Activated CD8-positive, alpha-beta memory T cell treated with anti-CD3 and anti-CD28 coated beads, Interleukin-2, amount 10 ng/mL, durations not matched to agents 7 days and 5 days (primary cell): ENCODE measurements around the gene LARP6. TPM values are rescaled to one million over a fixed set of nuclear protein-coding genes. Genes with fewer than 3 reads are reported as not detected.

Source experiments
- ATAC-seq: fragments of 150-1000 bp; cut with Tn5 transposase; one replicate; pipeline ENCODE4 v1.10.0; 2021; ENCODE audit warnings: moderate library complexity
- CTCF ChIA-PET: fragments of 350-600 bp; sonication (Branson Sonifier 250); formaldehyde crosslinking; loops from one replicate; lab custom pipeline; 2021; ENCODE audit warnings: antibody characterized with exemption; lab: Charles Lee
- DNase-seq: peaks from one replicate; pipeline ENCODE4 v3.0.0-alpha.2; 2020
- H3K27ac Mint-ChIP-seq: one replicate; pipeline ENCODE4 v1.8.0; 2021; ENCODE audit warnings: mild to moderate bottlenecking, mixed read lengths
- H3K27me3 Mint-ChIP-seq: one replicate; pipeline ENCODE4 v1.8.0; 2021; ENCODE audit warnings: mixed read lengths
- H3K36me3 Mint-ChIP-seq: one replicate; pipeline ENCODE4 v1.8.0; 2021; ENCODE audit warnings: mild to moderate bottlenecking, mixed read lengths
- H3K4me1 Mint-ChIP-seq: one replicate; pipeline ENCODE4 v1.8.0; 2021; ENCODE audit warnings: mixed read lengths
- H3K4me3 Mint-ChIP-seq: one replicate; pipeline ENCODE4 v1.8.0; 2021; ENCODE audit warnings: mild to moderate bottlenecking, moderate library complexity, mixed read lengths
- H3K9me3 Mint-ChIP-seq: one replicate; pipeline ENCODE4 v1.8.0; 2022; ENCODE audit warnings: low read depth, mixed read lengths
- total RNA-seq, 2 experiments: library from RNA; stranded (reverse); gene quantifications; one replicate each; pipeline ENCODE4 v1.2.3, GENCODE V29; 2021

The LARP6 gene
- total RNA-seq, 2 experiments from 2014 or later = not detected

DNA sequence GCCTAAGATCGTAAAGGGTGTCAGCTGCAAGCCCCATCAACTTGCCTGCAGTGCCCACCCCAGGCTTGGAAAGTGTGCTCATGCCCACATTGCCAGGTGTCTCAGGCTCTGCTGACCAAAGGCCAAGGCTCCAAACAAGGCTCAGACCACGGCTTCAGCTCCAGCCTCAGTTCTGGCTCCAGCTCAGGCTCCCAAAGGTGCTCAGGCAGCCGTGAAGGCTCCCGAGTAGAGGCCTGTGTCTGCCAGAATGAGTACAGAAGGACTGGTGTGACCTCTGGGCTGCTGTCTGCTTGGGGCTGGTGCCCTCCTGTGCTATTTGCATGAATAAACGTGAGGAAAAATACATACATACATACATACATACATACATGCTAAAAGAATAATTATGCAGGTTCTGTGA lies 62.7 kb downstream of the LARP6 start:
- ATAC-seq = no peak
- Mint-ChIP-seq H3K27me3 (peaks cover 15% of the 10 kb centered on the region), H3K4me1 (no peaks in the 10 kb centered on the region), H3K9me3 (no peaks in the 10 kb centered on the region), H3K4me3 (no peak overlapping the region), H3K36me3 (no peaks in the 10 kb centered on the region), H3K27ac (no peak overlapping the region)
- no peak for DNase-seq
- CTCF ChIA-PET = no interaction called here

DNA sequence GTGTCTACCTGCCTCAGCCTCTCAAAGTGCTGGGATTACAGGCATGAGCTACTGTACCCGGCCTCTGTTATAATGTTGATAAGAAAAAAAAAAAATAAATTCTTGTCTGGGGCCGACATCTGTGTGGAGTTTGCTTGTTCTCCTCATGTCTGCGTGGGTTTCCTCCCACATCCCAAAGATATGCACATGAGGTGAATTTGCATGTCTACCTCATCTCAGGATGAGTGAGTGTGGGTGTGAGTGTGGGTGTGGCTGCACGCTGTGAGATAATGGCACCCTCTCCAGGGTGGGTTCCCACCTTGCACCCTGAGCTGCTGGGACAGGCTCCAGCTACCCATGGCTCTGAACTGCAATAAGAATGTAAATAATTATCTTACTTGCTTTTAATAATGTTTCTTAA lies 64.7 kb downstream of the LARP6 start:
- no peaks in the 10 kb centered on the region for H3K4me1 Mint-ChIP-seq
- DNase-seq = no peak
- peaks cover 15% of the 10 kb centered on the region for H3K27me3 Mint-ChIP-seq

DNA sequence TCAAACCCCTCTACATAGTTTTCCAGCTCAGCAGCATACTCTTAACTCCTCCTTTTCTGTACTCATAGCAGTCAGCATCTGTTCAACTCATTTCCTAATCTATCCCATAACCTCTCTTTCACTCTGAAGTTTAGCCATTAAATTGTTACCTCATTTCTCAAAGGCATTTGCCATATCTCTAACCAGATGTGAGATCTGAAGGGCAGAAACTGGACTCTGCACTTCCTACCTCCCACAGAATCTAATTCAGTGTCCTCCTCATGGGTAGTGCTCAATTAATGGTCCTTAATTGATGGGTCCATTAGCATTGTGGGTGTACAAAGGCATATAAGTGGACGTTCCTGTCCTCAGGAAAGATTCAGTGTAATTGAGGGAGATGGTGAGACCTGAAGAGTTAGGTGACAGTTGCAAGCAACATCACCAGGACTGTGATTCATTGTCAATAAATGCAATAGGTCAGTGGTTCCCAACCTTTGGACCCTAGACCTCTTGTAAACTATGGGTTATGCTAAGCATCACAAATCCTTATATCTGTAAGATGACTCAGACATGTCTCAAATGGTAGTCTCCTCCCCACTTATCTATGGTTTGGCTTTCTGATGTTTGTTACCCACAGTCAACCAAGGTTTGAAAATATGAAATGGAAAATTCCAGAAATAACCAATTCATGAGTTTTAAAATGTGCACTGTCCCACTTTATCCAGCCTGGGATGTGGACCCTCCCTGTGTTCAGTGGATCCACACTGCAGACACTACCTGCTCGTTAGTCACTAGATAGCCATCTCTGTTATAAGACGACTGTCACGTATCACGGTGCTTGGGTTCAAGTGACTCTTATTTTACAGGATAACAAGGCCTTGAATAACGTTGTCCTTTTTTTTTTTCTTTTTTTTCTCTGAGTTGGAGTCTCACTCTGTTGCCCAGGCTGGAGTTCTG lies 65.6 kb downstream of the LARP6 start:
- H3K4me3 Mint-ChIP-seq = no peak overlapping the region
- no peak for ATAC-seq
- peaks cover 16% of the 10 kb centered on the region for H3K27me3 Mint-ChIP-seq
- CTCF ChIA-PET = no interaction called here
- no peak for DNase-seq
- H3K27ac Mint-ChIP-seq = no peak overlapping the region
- no peaks in the 10 kb centered on the region for H3K9me3 Mint-ChIP-seq
- H3K36me3 Mint-ChIP-seq = no peaks in the 10 kb centered on the region
- no peaks in the 10 kb centered on the region for H3K4me1 Mint-ChIP-seq

More for the DNA sequence above, 64.7 kb downstream of the LARP6 start:
- no peaks in the 10 kb centered on the region for H3K36me3 Mint-ChIP-seq
- CTCF ChIA-PET = interaction anchor here (1.3 kb wide), 1 partner anchor 67 kb away, joined by 3 read pairs; no protein-coding TSS in a partner anchor
- H3K27ac Mint-ChIP-seq = no peak overlapping the region
- no peak overlapping the region for H3K4me3 Mint-ChIP-seq
- ATAC-seq = no peak
- H3K9me3 Mint-ChIP-seq = no peaks in the 10 kb centered on the region

DNA sequence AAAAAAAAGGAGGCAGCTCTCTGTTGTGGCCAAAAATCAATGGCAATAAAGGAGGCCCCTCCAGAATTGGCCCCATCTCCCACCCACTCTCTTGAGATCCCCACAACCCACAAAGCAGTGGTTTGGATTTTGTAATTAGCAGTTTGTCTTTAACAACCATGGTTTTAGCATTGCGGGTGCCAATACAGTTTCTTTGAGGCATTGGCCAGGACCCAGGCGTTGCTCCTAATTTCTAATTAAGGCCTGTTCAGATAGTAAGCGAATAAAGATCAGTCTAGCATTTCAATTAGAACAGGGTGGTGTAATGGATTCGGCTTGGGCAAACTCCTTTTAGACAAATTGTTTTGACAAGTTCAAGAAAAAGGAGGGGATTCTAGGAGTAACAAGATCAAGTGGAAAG lies 67.0 kb downstream of the LARP6 start:
- Mint-ChIP-seq H3K27me3 (peaks cover 7% of the 10 kb centered on the region), H3K9me3 (no peaks in the 10 kb centered on the region), H3K4me3 (no peak overlapping the region), H3K4me1 (no peaks in the 10 kb centered on the region), H3K36me3 (no peaks in the 10 kb centered on the region), H3K27ac (no peak overlapping the region)
- CTCF ChIA-PET = no interaction called here
- DNase-seq (no peak), ATAC-seq (no peak)

DNA sequence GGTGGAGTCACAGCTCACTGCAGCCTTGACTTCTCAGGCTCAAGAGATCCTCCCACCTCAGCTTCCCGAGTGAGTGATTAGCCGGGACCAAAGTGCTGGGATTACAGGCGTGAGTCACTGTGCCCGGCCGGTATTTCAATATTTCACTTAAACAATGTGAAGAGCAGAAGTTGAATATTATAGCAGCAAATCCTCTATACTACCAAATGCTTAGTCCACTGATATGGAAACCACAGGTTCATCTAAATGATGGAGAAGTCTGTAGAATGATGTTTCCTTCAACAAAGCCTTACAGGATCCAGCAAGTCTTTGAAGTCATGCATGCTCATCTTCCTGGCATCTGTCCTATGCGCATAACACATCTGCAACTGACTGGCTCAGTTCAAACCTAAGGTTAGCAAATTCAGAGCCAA lies 70.3 kb downstream of the LARP6 start:
- no peak for ATAC-seq
- Mint-ChIP-seq H3K4me1 (no peaks in the 10 kb centered on the region), H3K4me3 (no peak overlapping the region), H3K27ac (no peak overlapping the region), H3K36me3 (no peaks in the 10 kb centered on the region), H3K27me3 (peaks cover 15% of the 10 kb centered on the region), H3K9me3 (no peaks in the 10 kb centered on the region)
- no peak for DNase-seq
- CTCF ChIA-PET = no interaction called here

DNA sequence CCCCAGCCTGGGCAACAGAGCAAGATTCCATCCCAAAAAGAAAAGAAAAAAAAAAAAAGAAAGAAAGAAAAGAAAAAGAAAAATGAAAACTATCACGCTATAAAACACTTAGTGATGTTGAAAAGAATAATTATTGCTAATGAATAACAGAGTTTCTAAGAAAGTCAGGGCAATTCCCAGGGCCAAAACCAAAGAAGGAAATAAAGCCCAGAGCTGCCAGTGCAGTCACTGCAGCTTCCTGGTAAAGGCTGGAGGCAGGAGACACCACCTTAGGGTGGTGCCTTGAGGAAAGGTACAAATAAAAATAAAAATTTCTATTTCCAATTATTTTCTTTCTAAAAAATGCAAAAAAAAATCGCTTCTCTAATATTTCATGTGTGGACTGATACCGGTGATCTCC lies 70.9 kb downstream of the LARP6 start:
- CTCF ChIA-PET = no interaction called here
- Mint-ChIP-seq H3K27me3 (peaks cover 15% of the 10 kb centered on the region), H3K4me1 (no peaks in the 10 kb centered on the region), H3K27ac (no peak overlapping the region), H3K4me3 (no peak overlapping the region), H3K36me3 (no peaks in the 10 kb centered on the region), H3K9me3 (no peaks in the 10 kb centered on the region)
- DNase-seq (no peak), ATAC-seq (no peak)

DNA sequence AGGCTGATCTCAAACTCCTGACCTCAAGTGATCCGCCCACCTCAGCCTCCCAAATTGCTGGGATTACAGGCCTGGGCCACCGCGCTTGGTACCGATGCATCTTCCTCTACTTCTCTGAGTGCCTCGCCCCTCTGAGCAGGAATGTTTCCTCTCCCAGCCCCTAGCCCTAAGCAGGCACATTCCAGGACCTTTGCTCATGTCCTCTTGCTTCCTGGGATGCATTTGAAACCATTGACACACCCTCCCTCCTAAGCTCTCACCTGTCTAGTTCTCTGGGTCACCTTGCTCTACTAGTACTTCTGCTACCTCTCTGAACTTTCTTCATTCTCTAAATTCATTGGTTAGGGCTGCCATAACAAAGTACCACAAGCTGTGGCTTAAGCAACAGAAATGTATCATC lies 72.7 kb downstream of the LARP6 start:
- Mint-ChIP-seq H3K4me3 (no peak overlapping the region), H3K4me1 (peaks cover 2% of the 10 kb centered on the region), H3K36me3 (no peaks in the 10 kb centered on the region), H3K27me3 (peaks cover 17% of the 10 kb centered on the region), H3K9me3 (no peaks in the 10 kb centered on the region), H3K27ac (no peak overlapping the region)
- DNase-seq (no peak), ATAC-seq (no peak)
- CTCF ChIA-PET = no interaction called here

Other genes with a start within 250 kb of the LARP6 start
- 1 to 10 TPM in 1 of 2 experiments, under 1 TPM in 1; 0.61 to 1.0 TPM for gene UACA, start 90.6 kb downstream of the LARP6 start, total RNA-seq
- under 1 TPM; 0.20 to 0.47 TPM for gene THAP10, start 38.3 kb upstream of the LARP6 start, total RNA-seq
- under 1 TPM in 1 of 2 experiments, not detected in 1; 0.66 TPM for gene LRRC49, start 38.7 kb upstream of the LARP6 start, total RNA-seq